CD4-positive, alpha-beta memory T cell (primary cell): ENCODE data around the gene TROAP. TPM values are rescaled to one million over a fixed set of nuclear protein-coding genes. Genes with fewer than 3 reads are reported as not detected.
"Not testable (repeated sequence)": the region's sequence is repeated elsewhere in the genome, so short reads cannot be mapped to it uniquely, and the experiment has no call there.

Source experiments
- CTCF ChIA-PET: fragments of 350-600 bp; sonication (Branson Sonifier 250); formaldehyde crosslinking; loops from one replicate; lab custom pipeline; 2021; ENCODE audit warnings: inconsistent platforms; ENCODE audit not compliant: partially characterized antibody; lab: Charles Lee
- POLR2A ChIA-PET: fragments of 350-600 bp; sonication (Branson Sonifier 250); formaldehyde crosslinking; loops from one replicate; lab custom pipeline; 2021; ENCODE audit not compliant: partially characterized antibody; lab: Charles Lee
- DNase-seq, 5 donors: peaks; one replicate each; pipeline versions ENCODE4 v3.0.0 to v3.0.0-alpha.2; 2020 to 2022; ENCODE audit warnings: mixed read lengths in 1 of 5
- H3K27ac ChIP-seq: one replicate; pipeline ENCODE4 v1.7.0; 2013; ENCODE audit warnings: low read depth, low read length
- H3K27me3 ChIP-seq: 2 replicates; pipeline ENCODE4 v1.7.0; 2013; ENCODE audit warnings: mild to moderate bottlenecking, low read length, moderate library complexity; ENCODE audit not compliant: insufficient read depth
- H3K36me3 ChIP-seq: 2 replicates; pipeline ENCODE4 v1.7.0; 2013; ENCODE audit warnings: mild to moderate bottlenecking, low read length, moderate library complexity; ENCODE audit not compliant: insufficient read depth
- H3K4me1 ChIP-seq: 2 replicates; pipeline ENCODE4 v1.7.0; 2013; ENCODE audit warnings: mild to moderate bottlenecking, low read length, moderate library complexity; ENCODE audit not compliant: insufficient read depth
- H3K4me3 ChIP-seq, 2 donors: one replicate each; pipeline ENCODE4 v1.7.0; 2013; ENCODE audit warnings: low read length in 2 of 2, mild to moderate bottlenecking in 1 of 2
- H3K9me3 ChIP-seq, 2 donors: one replicate each; pipeline ENCODE4 v1.7.0; 2013; ENCODE audit warnings: low read length in 2 of 2, control low read depth in 1 of 2; ENCODE audit not compliant: control insufficient read depth in 1 of 2
- H3K27ac Mint-ChIP-seq, 7 donors: one replicate each; pipeline ENCODE4 v1.8.0; 2020 to 2021; ENCODE audit warnings: mixed read lengths in 7 of 7, mild to moderate bottlenecking in 6 of 7, inconsistent platforms in 3 of 7, moderate library complexity in 3 of 7
- H3K27me3 Mint-ChIP-seq, 2 donors: one replicate each; pipeline ENCODE4 v1.8.0; 2020 to 2021; ENCODE audit warnings: mixed read lengths in 2 of 2
- H3K36me3 Mint-ChIP-seq, 2 donors: one replicate each; pipeline ENCODE4 v1.8.0; 2020 to 2021; ENCODE audit warnings: mixed read lengths in 2 of 2, inconsistent platforms in 1 of 2, mild to moderate bottlenecking in 1 of 2
- H3K4me1 Mint-ChIP-seq, 4 donors: one replicate each; pipeline ENCODE4 v1.8.0; 2020 to 2021; ENCODE audit warnings: mixed read lengths in 4 of 4, mild to moderate bottlenecking in 1 of 4
- H3K4me3 Mint-ChIP-seq, 8 donors: one replicate each; pipeline ENCODE4 v1.8.0; 2020 to 2021; ENCODE audit warnings: mixed read lengths in 8 of 8, mild to moderate bottlenecking in 7 of 8, moderate library complexity in 6 of 8, inconsistent platforms in 3 of 8
- H3K9me3 Mint-ChIP-seq, 8 donors: one replicate each; pipeline ENCODE4 v1.8.0; 2020 to 2021; ENCODE audit warnings: mixed read lengths in 8 of 8, mild to moderate bottlenecking in 5 of 8, inconsistent platforms in 3 of 8, moderate library complexity in 1 of 8
- intact Hi-C: fragments of 100-400 bp; cut with micrococcal nuclease; formaldehyde crosslinking; loops from one replicate; pipeline ENCODE4 v1.15.1; 2023
- polyA plus RNA-seq, 2 donors: library from polyadenylated mRNA; unstranded; fragments of 300-500 nt; fragmentation: Illumina TruSeq; gene quantifications; one replicate each; pipeline ENCODE4 v1.2.3, GENCODE V29; 2021
- total RNA-seq, 2 experiments: library from RNA; stranded (reverse); gene quantifications; one replicate each; pipeline ENCODE4 v1.2.3, GENCODE V29; 2021

TROAP gene
- total and polyA plus RNA-seq, 4 experiments from 2014 or later, result 0.26 to 0.80 (median 0.63) TPM; not detected in 1

DNA sequence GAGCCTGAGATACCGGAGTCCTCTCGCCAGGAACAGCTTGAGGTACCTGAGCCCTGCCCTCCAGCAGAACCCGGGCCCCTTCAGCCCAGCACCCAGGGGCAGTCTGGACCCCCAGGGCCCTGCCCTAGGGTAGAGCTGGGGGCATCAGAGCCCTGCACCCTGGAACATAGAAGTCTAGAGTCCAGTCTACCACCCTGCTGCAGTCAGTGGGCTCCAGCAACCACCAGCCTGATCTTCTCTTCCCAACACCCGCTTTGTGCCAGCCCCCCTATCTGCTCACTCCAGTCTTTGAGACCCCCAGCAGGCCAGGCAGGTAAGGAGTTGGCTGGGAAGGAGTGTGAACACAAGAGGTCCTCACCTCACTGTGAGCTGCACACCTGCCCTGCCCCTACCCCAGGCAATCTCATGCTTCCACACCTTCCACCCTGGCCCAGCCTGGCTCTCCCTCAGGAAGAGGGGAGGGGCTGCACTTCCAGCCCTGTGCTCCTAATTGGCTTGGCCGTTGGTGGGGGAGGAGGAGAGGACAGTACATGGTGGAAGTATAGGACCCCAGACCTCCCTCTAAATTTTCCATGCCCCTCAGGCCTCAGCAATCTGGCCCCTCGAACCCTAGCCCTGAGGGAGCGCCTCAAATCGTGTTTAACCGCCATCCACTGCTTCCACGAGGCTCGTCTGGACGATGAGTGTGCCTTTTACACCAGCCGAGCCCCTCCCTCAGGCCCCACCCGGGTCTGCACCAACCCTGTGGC, 7.8 kb downstream of the TROAP start:
- no peak overlapping the region for H3K27ac Mint-ChIP-seq
- ChIA-PET CTCF (interaction anchor here (0.9 to 3.4 kb wide), 12 partner anchors 8 to 287 kb away, joined by 3 to 33 read pairs (median 4); partner anchors contain the start of genes DNAJC22 and TROAP), POLR2A (interaction anchor here (0.6 to 1.4 kb wide), 2 partner anchors 8 to 11 kb away, joined by 3 to 5 read pairs; partner anchors contain the start of gene TROAP)
- Histone ChIP-seq H3K9me3 (no peaks in the 10 kb centered on the region), H3K4me3 (no peak overlapping the region), H3K36me3 (no peaks in the 10 kb centered on the region), H3K27ac (no peak overlapping the region), H3K4me1 (peaks cover 3% of the 10 kb centered on the region), H3K27me3 (peaks cover 15% of the 10 kb centered on the region)
- intact Hi-C loops, result no loop called here
- no peak overlapping the region for H3K4me3 Mint-ChIP-seq
- peaks cover 27 to 35% of the 10 kb centered on the region in 2 donors for H3K27me3 Mint-ChIP-seq
- no peak for DNase-seq
- H3K4me1 Mint-ChIP-seq, result peaks cover 9 to 12% (median 10%) of the 10 kb centered on the region in 4 donors
- H3K9me3 Mint-ChIP-seq, result peaks cover 0 to 1% (median 0%) of the 10 kb centered on the region in 8 donors
- no peaks in the 10 kb centered on the region for H3K36me3 Mint-ChIP-seq

DNA sequence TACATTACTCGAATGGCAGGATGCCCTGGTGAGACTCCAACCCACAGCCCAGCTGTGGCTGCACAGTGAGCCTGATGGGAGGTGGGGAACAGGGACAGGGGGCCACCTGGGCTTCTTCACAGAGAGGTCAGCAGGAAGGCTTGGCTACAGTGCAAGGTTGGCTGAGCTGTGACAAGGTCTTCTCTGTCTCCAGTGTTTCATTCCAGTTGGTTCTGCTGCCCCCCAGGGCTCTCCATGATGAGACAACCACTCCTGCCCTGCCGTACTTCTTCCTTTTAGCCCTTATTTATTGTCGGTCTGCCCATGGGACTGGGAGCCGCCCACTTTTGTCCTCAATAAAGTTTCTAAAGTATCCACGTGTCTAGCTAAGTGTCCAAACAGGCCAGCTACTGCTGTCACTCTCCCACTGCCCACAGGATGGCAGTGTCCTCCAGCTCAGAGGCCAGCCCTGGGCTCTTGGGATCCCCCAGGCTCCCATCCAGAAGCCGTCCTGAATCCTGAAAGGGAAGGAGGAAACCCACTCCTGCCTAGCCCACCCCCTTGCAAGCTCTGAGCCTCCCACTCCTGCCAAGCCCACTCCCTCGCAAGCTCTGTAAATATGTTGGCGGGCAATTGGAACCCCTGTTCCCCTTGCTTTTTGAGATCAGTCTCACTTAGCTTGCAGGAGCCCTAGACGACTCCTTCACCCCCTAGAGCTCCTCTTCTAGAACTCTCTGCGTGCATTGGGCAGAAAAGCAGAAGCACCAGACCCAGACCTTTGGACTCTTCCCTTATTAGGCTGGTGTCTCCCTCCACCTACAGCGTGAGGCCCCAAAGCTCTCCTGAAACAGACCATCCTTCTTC, 8.5 kb downstream of the TROAP start:
- peaks cover 9 to 12% (median 10%) of the 10 kb centered on the region in 4 donors for H3K4me1 Mint-ChIP-seq
- H3K9me3 ChIP-seq, result no peaks in the 10 kb centered on the region

DNA sequence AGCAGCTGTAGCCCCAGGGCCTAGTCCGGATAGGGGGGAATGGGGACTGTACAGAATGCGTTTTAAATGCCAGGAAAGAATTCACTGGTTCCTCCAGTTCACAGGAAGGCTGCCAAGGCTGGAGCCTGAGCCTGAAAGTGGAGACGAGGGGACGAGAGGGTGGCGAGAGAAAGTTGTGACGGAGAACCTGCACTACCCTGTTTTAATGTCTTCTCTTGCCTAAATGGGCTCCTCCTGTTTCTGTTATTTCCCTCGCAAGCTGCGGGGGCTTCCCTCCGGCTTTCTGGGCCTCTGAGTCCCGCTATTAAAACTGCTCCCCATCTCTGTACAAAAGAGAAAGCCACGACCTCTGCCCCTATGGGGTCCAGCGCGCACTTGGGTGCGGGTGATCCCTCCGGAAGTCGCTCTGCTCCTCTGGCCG, 9.4 kb downstream of the TROAP start:
- Histone ChIP-seq H3K27me3 (peaks cover 26% of the 10 kb centered on the region), H3K36me3 (no peaks in the 10 kb centered on the region), H3K4me1 (peaks cover 14% of the 10 kb centered on the region), H3K4me3 (no peak overlapping the region), H3K9me3 (no peaks in the 10 kb centered on the region), H3K27ac (no peak overlapping the region)
- intact Hi-C loops, result no loop called here
- Mint-ChIP-seq H3K9me3 (peaks cover 0 to 1% (median 0%) of the 10 kb centered on the region in 8 donors), H3K4me1 (peaks cover 13 to 20% (median 16%) of the 10 kb centered on the region in 4 donors), H3K4me3 (peak overlapping the region in 1 of 8 donors; percentile 43), H3K36me3 (no peaks in the 10 kb centered on the region), H3K27me3 (peaks cover 35 to 43% of the 10 kb centered on the region in 2 donors), H3K27ac (no peak overlapping the region)
- no peak for DNase-seq
- POLR2A ChIA-PET, result no interaction called here
- CTCF ChIA-PET, result interaction anchor here (0.6 to 3.4 kb wide), 10 partner anchors 10 to 205 kb away, joined by 3 to 33 read pairs (median 5); partner anchors contain the start of genes DNAJC22, PRPH and TROAP

More for the DNA sequence above, 8.5 kb downstream of the TROAP start:
- H3K36me3 Mint-ChIP-seq, result no peaks in the 10 kb centered on the region
- POLR2A ChIA-PET, result interaction anchor here (0.6 to 1.4 kb wide), 3 partner anchors 9 to 13 kb away, joined by 3 to 5 read pairs (median 3); partner anchors contain the start of gene TROAP
- H3K4me3 Mint-ChIP-seq, result no peak overlapping the region
- peaks cover 6% of the 10 kb centered on the region for H3K4me1 ChIP-seq
- H3K27ac Mint-ChIP-seq, result no peak overlapping the region
- H3K27me3 ChIP-seq, result peaks cover 20% of the 10 kb centered on the region
- CTCF ChIA-PET, result interaction anchor here (0.6 to 3.4 kb wide), 15 partner anchors 9 to 288 kb away, joined by 3 to 33 read pairs (median 3); partner anchors contain the start of genes DNAJC22, PRPH and TROAP
- H3K27me3 Mint-ChIP-seq, result peaks cover 28 to 35% of the 10 kb centered on the region in 2 donors
- H3K9me3 Mint-ChIP-seq, result peaks cover 0 to 1% (median 0%) of the 10 kb centered on the region in 8 donors
- intact Hi-C loops, result no loop called here
- no peaks in the 10 kb centered on the region for H3K36me3 ChIP-seq
- H3K4me3 ChIP-seq, result no peak overlapping the region
- H3K27ac ChIP-seq, result no peak overlapping the region
- no peak for DNase-seq

DNA sequence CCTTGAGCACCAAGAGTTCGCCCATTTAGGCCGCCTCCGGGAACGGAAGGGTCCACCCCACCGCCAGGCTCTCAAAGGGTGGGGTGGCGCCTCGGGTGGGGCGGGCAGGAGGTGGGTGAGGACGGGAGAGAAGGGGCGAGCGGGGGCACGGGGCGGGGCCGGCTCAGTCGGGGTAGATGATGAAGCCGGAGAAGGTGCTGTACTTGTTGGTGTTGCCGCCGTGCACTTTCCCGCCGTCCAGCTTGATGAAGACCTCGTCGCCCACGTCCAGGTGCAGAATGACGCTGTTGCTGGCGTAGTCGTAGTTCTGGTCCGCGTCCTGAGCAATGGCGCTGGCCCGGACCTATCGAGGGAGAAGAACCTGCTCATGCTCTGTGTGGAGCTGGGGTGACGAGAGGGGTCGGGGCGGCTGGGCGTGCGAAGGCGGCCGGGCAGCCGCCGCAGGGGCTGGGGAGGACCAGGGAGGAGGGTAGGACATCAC, 9.9 kb downstream of the TROAP start:
- peaks cover 40 to 48% of the 10 kb centered on the region in 2 donors for H3K27me3 Mint-ChIP-seq
- Histone ChIP-seq H3K4me3 (no peak overlapping the region), H3K36me3 (no peaks in the 10 kb centered on the region), H3K27ac (no peak overlapping the region), H3K9me3 (no peaks in the 10 kb centered on the region), H3K4me1 (peaks cover 19% of the 10 kb centered on the region), H3K27me3 (peaks cover 31% of the 10 kb centered on the region)
- H3K4me3 Mint-ChIP-seq, result peak overlapping the region in 6 of 8 donors; percentile 25 to 67 (median 62)
- H3K4me1 Mint-ChIP-seq, result peaks cover 16 to 25% (median 21%) of the 10 kb centered on the region in 4 donors
- intact Hi-C loops, result no loop called here
- no peaks in the 10 kb centered on the region for H3K36me3 Mint-ChIP-seq
- H3K27ac Mint-ChIP-seq, result no peak overlapping the region
- no peak for DNase-seq
- CTCF ChIA-PET, result interaction anchor here (1.0 to 3.4 kb wide), 5 partner anchors 10 to 205 kb away, joined by 3 to 33 read pairs (median 10); partner anchors contain the start of genes DNAJC22 and PRPH
- POLR2A ChIA-PET, result no interaction called here
- H3K9me3 Mint-ChIP-seq, result peaks cover 0 to 1% (median 0%) of the 10 kb centered on the region in 8 donors

DNA sequence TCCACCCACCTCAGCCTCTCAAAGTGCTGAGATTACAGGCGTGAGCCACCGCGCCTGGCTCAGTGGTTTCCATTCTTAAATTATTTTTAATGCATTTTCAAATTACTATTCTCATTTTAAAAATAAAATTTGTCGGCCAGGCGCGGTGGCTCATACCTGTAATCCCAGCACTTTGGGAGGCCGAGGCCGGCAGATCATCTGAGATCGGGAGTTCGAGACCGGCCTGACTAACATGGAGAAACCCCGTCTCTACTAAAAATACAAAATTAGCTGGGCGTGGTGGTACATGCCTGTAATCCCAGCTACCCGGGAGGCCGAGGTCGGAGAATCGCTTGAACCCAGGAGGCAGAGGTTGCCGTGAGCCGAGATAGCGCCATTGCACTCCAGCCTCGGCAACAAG, 10.7 kb downstream of the TROAP start:
- H3K27me3 ChIP-seq, result peaks cover 37% of the 10 kb centered on the region
- DNase-seq, H3K27ac ChIP-seq, intact Hi-C loops, POLR2A ChIA-PET, H3K36me3 Mint-ChIP-seq, H3K4me3 Mint-ChIP-seq, H3K4me3 ChIP-seq, H3K36me3 ChIP-seq, H3K9me3 Mint-ChIP-seq, H3K27ac Mint-ChIP-seq, H3K9me3 ChIP-seq: not testable (repeated sequence)
- CTCF ChIA-PET, result interaction anchor here (0.7 to 3.4 kb wide), 5 partner anchors 9 to 179 kb away, joined by 3 to 33 read pairs (median 5); partner anchors contain the start of genes DNAJC22 and TROAP
- Mint-ChIP-seq H3K27me3 (peaks cover 41 to 54% of the 10 kb centered on the region in 2 donors), H3K4me1 (peaks cover 16 to 32% (median 21%) of the 10 kb centered on the region in 4 donors)
- H3K4me1 ChIP-seq, result peaks cover 22% of the 10 kb centered on the region

DNA sequence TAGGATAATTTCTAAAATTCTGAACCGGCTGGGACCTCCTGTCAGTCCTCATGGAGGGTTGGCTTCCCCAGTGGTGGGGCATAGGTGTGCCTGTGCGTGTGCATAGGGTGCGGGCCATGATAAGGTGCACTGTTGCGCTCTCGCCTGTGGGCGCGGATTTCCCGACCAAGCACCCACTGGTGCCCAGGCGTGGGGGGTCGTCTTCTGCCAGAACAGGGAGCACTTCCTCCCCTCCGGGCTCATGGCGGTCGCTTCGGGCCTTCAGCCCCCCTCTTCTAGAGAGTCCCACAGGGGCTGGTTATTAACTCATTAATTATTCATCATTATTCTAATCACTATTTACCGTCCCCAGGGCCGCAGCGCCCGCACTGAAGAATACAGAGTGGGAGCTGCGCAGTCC, 11.2 kb downstream of the TROAP start:
- Mint-ChIP-seq H3K27me3 (peaks cover 41 to 57% of the 10 kb centered on the region in 2 donors), H3K27ac (no peak overlapping the region), H3K4me3 (peak overlapping the region in 1 of 8 donors; percentile 32), H3K9me3 (peaks cover 0 to 1% (median 0%) of the 10 kb centered on the region in 8 donors), H3K4me1 (peaks cover 16 to 32% (median 21%) of the 10 kb centered on the region in 4 donors), H3K36me3 (no peaks in the 10 kb centered on the region)
- Histone ChIP-seq H3K27ac (no peak overlapping the region), H3K4me1 (peaks cover 22% of the 10 kb centered on the region), H3K36me3 (no peaks in the 10 kb centered on the region), H3K9me3 (no peaks in the 10 kb centered on the region), H3K27me3 (peaks cover 37% of the 10 kb centered on the region), H3K4me3 (no peak overlapping the region)
- intact Hi-C loops, result no loop called here
- DNase-seq, result no peak
- ChIA-PET CTCF (interaction anchor here (0.8 to 6.1 kb wide), 8 partner anchors 8 to 45 kb away, joined by 3 to 67 read pairs (median 4); partner anchors contain the start of genes DNAJC22, SPATS2 and TROAP), POLR2A (no interaction called here)
